ENCODE measurements around the gene SLC6A17.

SLC6A17 gene

DNA sequence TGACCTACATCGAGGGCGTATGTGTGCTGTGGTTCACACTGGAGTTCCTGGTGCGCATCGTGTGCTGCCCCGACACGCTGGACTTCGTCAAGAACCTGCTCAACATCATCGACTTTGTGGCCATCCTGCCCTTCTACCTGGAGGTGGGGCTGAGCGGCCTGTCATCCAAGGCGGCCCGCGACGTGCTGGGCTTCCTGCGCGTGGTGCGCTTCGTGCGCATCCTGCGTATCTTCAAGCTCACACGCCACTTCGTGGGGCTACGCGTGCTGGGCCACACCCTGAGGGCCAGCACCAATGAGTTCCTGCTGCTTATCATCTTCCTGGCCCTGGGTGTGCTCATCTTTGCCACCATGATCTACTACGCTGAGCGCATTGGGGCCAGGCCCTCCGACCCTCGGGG, 72.8 kb downstream of the SLC6A17 start:
- TF ChIP-seq, protein P1, sequence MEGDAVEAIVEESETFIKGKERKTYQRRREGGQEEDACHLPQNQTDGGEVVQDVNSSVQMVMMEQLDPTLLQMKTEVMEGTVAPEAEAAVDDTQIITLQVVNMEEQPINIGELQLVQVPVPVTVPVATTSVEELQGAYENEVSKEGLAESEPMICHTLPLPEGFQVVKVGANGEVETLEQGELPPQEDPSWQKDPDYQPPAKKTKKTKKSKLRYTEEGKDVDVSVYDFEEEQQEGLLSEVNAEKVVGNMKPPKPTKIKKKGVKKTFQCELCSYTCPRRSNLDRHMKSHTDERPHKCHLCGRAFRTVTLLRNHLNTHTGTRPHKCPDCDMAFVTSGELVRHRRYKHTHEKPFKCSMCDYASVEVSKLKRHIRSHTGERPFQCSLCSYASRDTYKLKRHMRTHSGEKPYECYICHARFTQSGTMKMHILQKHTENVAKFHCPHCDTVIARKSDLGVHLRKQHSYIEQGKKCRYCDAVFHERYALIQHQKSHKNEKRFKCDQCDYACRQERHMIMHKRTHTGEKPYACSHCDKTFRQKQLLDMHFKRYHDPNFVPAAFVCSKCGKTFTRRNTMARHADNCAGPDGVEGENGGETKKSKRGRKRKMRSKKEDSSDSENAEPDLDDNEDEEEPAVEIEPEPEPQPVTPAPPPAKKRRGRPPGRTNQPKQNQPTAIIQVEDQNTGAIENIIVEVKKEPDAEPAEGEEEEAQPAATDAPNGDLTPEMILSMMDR (IDR thresholded peaks at IDR 0.05; ENCODE audit: low read depth, low read length) = no peak
- Histone ChIP-seq H3K9me3 (no peaks in the 10 kb centered on the region), H3K4me3 (ENCODE audit: low read depth, low read length) (no peak overlapping the region), H3K36me3 (no peaks in the 10 kb centered on the region; the same call in 1 of the 2 replicates), H3K27me3 (no peaks in the 10 kb centered on the region), H3K4me1 (no peaks in the 10 kb centered on the region)
- DNase-seq = no peak

- no peaks in the 10 kb centered on the region for H3K27me3 ChIP-seq
- H3K36me3 ChIP-seq = no peaks in the 10 kb centered on the region; the same call in 1 of the 2 replicates
- H3K9me3 ChIP-seq = no peaks in the 10 kb centered on the region
- DNase-seq = no peak
- TF ChIP-seq, protein P1 (IDR thresholded peaks at IDR 0.05; ENCODE audit: low read depth, low read length) = no peak
- no peaks in the 10 kb centered on the region for H3K4me1 ChIP-seq
- H3K4me3 ChIP-seq (ENCODE audit: low read depth, low read length) = no peak overlapping the region
These were observed 73.3 kb downstream of the SLC6A17 start for GRCh38 chr1:110223581-110223980.

GRCh38 chr1:110224240-110224995, 74.1 kb downstream of the SLC6A17 start:
- no peaks in the 10 kb centered on the region for H3K27me3 ChIP-seq
- no peaks in the 10 kb centered on the region; the same call in 1 of the 2 replicates for H3K36me3 ChIP-seq
- TF ChIP-seq, protein P1 (IDR thresholded peaks at IDR 0.05; ENCODE audit: low read depth, low read length) = no peak
- peaks cover 5% of the 10 kb centered on the region; the same call in 1 of the 2 replicates for H3K4me1 ChIP-seq
- no peaks in the 10 kb centered on the region for H3K9me3 ChIP-seq
- DNase-seq = no peak
- H3K4me3 ChIP-seq (ENCODE audit: low read depth, low read length) = no peak overlapping the region

- H3K4me3 ChIP-seq (ENCODE audit: low read depth, low read length) = no peak overlapping the region
- no peaks in the 10 kb centered on the region for H3K9me3 ChIP-seq
- peaks cover 9% of the 10 kb centered on the region for H3K4me1 ChIP-seq
- H3K27me3 ChIP-seq = no peaks in the 10 kb centered on the region
- TF ChIP-seq, protein P1 (IDR thresholded peaks at IDR 0.05; ENCODE audit: low read depth, low read length) = no peak
- DNase-seq = no peak
- H3K36me3 ChIP-seq = no peaks in the 10 kb centered on the region; the same call in 1 of the 2 replicates
These were observed 74.9 kb downstream of the SLC6A17 start for GRCh38 chr1:110225212-110225611.

- no peak overlapping the region for H3K4me3 ChIP-seq (ENCODE audit: low read depth, low read length)
- H3K36me3 ChIP-seq = no peaks in the 10 kb centered on the region; the same call in 1 of the 2 replicates
- DNase-seq = no peak
- no peaks in the 10 kb centered on the region for H3K27me3 ChIP-seq
- no peaks in the 10 kb centered on the region for H3K9me3 ChIP-seq
- TF ChIP-seq, protein P1 (IDR thresholded peaks at IDR 0.05; ENCODE audit: low read depth, low read length) = no peak
- peaks cover 9% of the 10 kb centered on the region for H3K4me1 ChIP-seq
These were observed 75.6 kb downstream of the SLC6A17 start for GRCh38 chr1:110225756-110226404.

DNA sequence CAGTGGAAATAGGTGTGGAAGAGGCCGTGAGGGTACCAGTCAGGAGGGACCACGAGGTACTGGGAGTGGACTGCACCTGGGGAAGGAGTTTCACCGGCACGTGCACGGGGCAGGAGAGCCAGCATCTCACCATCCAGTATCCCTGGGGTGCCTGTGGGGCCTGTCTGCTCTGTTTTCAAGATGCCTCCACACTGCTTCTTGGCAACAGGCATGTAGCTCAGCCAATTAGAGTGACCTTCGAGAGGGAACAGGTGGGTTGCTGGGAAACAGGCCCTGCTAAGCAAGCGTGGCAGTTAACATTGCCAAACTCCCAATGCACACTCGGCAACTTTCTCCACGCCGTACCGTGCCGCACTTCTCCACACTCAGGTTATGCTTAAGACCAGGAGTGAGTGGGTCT, 77.5 kb downstream of the SLC6A17 start:
- no peaks in the 10 kb centered on the region; the same call in 1 of the 2 replicates for H3K36me3 ChIP-seq
- H3K9me3 ChIP-seq = no peaks in the 10 kb centered on the region
- DNase-seq = no peak
- peaks cover 9% of the 10 kb centered on the region for H3K4me1 ChIP-seq
- no peaks in the 10 kb centered on the region for H3K27me3 ChIP-seq
- TF ChIP-seq, protein P1 (IDR thresholded peaks at IDR 0.05; ENCODE audit: low read depth, low read length) = no peak
- no peak overlapping the region for H3K4me3 ChIP-seq (ENCODE audit: low read depth, low read length)
